ENCODE results near the gene DCDC1.

DCDC1 gene

GRCh38 chr11:31231601-31232000, 137.9 kb downstream of the DCDC1 start:
- DNase-seq (ENCODE audit: low spot score): no peak

GRCh38 chr11:31218847-31219246, 150.7 kb downstream of the DCDC1 start:
- no peak for DNase-seq (ENCODE audit: low spot score)

DNA sequence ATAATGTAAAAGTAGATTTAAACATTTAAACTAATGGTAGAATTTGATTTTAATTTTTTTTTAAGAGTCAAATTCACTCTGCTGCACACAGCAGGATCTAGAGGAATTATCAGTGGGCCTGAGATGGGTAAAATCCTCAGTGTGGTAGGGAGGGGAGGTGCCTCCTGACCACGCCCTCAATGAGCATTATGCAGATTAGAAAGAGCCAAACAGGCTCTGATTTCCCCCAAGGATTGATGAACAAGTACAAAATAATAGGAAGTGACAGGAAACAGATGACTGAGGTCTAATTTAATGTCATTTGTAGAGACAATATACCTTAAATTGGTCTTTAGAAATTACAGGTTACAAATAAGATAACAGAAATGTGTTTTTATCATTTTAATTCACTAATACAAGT, 155.2 kb downstream of the DCDC1 start:
- no peak for DNase-seq (ENCODE audit: low spot score)

DNA sequence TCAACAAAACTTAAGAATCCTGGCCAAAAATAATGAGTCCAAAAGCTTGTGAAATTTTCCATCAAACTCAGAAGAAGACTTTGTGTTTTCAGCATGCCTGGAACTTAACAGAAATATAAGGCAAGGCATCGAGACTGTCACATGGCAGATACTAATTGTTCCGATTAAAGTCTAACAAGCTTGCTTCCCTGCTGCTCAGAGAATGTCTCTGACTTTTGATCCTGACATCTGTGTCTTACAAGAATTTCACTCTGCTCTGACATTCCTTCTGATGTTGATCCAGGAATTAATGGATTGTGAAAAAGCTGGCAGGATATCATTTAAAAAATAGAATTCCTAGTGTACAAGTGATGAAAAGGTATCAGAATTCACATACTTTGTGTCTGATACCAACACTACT, 170.2 kb downstream of the DCDC1 start:
- DNase-seq (ENCODE audit: low spot score): no peak

DNA sequence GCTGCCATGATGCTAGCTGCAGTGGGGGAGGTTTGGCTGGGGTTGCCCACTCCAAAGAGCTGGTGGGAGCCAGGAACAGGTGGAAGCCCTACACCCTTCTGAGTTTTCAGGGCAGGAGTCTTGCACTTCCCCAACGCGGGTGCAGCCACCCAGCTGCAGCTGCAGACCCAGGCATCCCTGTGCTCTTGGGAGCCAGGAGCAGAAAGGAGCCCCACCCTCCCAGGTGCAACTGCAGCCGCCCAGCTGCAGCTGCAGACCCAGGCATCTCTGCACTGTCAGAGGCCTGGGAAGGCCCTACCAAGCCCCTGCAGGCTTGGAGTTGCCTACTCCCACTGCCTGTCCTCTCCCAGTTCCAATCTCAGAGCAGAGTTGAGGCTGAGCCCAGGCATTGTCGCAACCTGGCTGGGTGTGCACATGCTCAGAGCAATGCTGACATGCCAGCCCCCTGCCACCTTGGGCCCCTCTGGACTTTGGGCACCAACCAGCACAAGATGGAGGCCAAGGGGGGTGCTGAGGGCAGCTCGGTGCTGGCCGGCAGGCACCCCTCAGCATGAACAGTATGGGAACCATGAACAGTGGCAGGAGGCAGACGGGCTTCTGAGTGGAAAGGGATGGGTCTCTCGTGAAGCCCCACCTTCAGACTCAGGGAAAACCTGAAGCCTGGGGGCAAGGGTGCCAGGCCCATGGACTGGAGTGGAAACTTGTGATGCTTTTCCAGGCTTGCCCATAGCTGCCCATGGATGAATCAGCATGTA, 195.4 kb downstream of the DCDC1 start:
- no peak for DNase-seq (ENCODE audit: low spot score)

- DNase-seq (ENCODE audit: low spot score): no peak
Observed at GRCh38 chr11:31160504-31161422, 208.8 kb downstream of the DCDC1 start.

DNA sequence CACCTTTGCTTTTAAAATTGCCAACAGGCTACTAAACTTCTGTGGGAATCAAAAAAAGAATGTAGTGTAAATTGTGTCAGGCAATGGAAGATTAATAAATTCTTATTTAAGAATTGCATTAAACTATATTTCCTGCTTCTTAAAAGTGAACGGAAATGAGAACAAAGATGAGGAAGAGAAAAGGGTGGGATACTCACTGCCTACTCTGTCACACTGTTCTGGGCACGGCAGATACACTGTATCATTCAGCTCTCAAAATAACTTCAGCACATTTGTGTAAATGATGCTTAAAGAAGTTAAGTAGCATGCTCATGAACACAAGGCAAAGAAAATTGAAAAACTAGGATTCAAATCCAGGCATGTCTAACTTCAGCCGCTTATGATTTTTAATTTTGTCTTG, 218.7 kb downstream of the DCDC1 start:
- no peak for DNase-seq (ENCODE audit: low spot score)

- DNase-seq (ENCODE audit: low spot score): no peak
Observed at GRCh38 chr11:31150011-31150410, 219.5 kb downstream of the DCDC1 start.

DNA sequence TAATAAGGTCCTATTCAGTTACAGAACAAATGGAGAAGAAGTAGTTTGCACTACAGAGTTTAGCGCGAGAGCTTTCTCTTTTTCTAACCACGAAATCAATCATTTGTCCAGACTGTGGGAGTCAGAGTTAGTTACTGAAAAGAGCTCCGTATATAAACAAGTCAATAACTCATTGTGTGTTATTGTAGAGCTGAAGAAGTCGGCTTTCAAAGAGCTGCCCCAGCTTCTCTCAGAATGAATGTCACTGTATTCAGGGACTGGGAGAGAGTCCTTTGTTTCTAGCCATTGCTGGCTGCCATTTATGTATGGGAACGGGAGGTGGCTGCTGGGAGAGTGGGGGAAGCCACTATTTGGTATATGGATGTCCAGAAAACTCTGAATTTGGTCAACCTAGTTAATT, 227.8 kb downstream of the DCDC1 start:
- no peak for DNase-seq (ENCODE audit: low spot score)

- no peak for DNase-seq (ENCODE audit: low spot score)
Observed at GRCh38 chr11:31139479-31139878, 230.1 kb downstream of the DCDC1 start.

DNA sequence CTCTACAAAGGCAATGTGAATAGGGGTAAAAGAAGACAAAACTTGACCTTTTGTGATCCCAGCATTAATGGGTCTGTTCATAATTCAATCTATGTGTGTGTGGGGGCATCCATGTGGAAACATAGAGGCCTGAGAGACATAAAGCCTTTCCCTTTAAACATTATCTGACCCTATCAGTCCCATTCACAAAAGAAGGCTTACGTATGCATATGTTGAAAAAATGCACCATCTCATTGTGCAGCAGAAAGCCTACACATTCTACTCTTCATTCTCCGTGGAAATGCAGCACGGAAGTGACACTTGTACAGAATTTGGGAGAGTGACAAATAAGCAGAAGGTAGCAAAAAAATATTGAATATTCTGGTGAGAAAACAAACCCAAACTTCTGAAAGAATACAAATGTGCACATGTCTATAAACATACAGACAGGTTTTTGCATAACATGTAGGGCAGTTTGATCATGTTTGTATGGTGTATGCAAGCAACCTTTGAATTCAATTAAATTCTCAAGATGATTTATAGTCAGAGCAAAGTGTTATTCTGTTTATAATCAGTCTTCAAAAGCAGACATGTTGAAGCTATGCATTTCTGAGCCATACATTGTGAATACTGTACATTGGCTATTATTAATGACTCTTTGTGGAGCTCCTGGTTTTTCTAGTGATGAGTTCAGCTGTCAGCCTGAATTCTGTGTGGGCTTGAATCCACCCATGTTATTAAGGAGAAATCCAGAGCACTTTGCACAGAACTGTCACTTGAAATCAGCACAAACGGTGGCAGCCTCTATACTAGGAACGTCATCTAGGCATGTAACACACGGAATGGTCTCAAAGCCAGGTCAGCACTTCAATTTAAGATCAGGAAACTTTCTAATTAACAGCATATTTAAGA, 236.8 kb downstream of the DCDC1 start:
- DNase-seq (ENCODE audit: low spot score): no peak

DNA sequence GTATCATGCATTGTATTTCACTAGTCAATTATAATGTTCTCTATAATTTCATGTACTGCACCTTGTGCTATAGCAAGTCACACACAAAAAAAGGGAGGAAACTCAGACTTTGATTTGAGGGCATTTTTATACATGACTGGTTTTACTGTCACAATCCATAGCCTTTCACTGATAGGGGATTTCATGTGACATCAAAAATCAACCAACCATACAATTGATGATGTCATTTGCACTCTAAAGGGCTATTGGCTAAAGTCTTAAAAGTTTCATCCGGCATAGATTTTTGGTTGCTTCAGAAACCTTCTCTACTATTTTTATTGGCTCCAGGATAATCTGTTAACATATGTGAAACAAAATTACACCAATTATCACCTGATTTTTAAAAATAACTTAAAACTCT, 237.8 kb downstream of the DCDC1 start:
- DNase-seq (ENCODE audit: low spot score): no peak

DNA sequence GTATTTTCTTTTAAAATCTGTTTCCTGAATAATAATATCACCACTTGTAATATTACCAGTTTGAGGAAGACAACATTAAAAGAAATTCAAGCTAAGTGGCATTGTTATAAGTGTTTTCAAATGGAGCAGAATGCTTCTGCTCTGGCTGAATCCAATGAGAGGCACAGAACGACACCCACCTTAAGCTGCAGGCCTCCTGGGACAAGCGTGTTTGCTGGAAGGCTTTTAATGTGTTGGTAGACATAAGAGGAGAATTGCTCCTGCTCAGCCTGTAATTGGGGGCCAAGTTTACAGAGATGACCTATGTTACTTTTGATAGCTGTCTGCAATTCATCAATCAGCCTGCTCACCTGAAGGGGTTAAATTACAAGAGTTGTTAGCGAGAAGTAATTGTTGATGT, 242.2 kb downstream of the DCDC1 start:
- DNase-seq (ENCODE audit: low spot score): no peak

GRCh38 chr11:31120428-31120827, 249.1 kb downstream of the DCDC1 start:
- no peak for DNase-seq (ENCODE audit: low spot score)

- DNase-seq (ENCODE audit: low spot score): no peak
Observed at GRCh38 chr11:31118566-31118965, 251.0 kb downstream of the DCDC1 start.

- DNase-seq (ENCODE audit: low spot score): no peak
Observed at GRCh38 chr11:31117038-31117437, 252.5 kb downstream of the DCDC1 start.

- DNase-seq (ENCODE audit: low spot score): no peak
Observed at GRCh38 chr11:31114442-31114841, 255.1 kb downstream of the DCDC1 start.

DNA sequence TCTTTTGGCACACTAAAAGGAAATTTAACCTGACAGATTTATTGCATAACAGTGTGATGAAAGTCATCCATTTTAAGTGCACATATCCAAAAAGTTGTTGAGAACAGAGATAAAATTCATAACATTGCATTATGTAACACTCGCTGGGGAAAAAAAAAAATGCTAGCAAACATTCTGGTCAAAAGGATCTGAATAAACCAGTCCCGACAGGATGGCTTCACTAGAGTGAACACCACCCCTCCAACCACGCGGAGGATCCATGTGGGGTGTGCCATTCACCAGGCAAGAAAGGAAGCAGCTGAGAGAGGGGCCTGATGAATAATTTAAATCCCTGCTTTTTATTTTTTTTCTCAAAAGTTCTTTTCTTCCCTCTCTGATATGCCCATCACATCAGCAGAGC, 258.7 kb downstream of the DCDC1 start:
- no peak for DNase-seq (ENCODE audit: low spot score)

DNA sequence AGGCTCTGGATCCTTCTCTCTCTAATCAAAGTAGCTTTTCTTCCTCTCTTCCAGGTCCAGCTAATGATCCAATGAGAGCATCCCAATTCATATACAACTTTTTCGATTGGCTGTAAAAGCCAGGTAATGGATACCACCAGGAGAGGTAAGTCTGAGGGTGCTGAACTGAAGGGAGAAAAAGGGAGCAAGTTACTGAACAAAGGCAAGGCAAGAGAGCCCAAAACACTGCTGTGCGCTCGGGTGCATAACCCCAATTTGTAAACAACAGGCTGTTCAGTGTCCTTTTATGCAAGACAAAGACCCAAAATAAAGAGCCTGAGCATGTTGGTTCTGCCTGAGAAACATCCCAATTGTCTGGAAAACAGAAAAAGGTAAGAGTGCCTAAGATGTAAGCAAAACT, 260.1 kb downstream of the DCDC1 start:
- no peak for DNase-seq (ENCODE audit: low spot score)

DNA sequence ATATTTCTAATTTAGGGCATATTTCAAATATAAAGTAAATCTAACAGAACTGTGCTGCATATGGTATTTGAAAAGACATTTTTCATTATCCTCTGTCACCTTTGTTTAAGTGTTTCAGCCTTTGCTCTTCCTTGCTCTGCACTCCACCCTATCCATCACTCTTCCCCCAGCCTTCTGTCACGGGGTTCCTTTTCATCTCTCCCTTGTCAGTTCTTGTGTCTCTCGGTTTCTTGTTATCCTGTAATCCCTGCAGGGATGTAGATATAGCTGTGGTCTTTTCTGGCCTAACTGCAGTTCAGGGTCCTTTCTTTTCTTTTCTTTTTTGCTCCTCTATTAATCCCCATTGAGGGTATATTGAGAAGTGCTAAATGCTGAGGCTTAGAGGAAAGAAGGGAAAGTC, 261.9 kb downstream of the DCDC1 start:
- no peak for DNase-seq (ENCODE audit: low spot score)

- DNase-seq (ENCODE audit: low spot score): peak; percentile 39
Observed at GRCh38 chr11:31106968-31107576, 262.5 kb downstream of the DCDC1 start.

GRCh38 chr11:31106326-31106725, 263.2 kb downstream of the DCDC1 start:
- no peak for DNase-seq (ENCODE audit: low spot score)
